ENCODE measurements around the gene CDC20. TPM values are rescaled to one million over a fixed set of nuclear protein-coding genes. Genes with fewer than 3 reads are reported as not detected.

The CDC20 gene
- total and polyA plus RNA-seq, 10 of the 15 experiments (the other 5 are each of a cell fraction or from before 2014, with no cell fraction given): 36.3 to 347 (median 150) TPM

- SMC1A ChIA-PET (ENCODE audit: uncharacterized antibody, unreplicated experiment): interaction anchor here (1.0 to 1.6 kb wide), 2 partner anchors 41 to 134 kb away, joined by 3 to 5 read pairs; no protein-coding TSS in a partner anchor
- no peak for DNase-seq (ENCODE audit: low read depth, low spot score)
- no peak for TF ChIP-seq NR2C1 (IDR thresholded peaks at IDR 0.05)
- TF ChIP-seq NRF1 (conservative IDR thresholded peaks at IDR 0.05; ENCODE audit: low read depth, low read length): no peak
- TF ChIP-seq MTA3 (IDR thresholded peaks at IDR 0.05; ENCODE audit: borderline replicate concordance, low read length): no peak
- TF ChIP-seq IRF5 (IDR thresholded peaks at IDR 0.05; ENCODE audit: borderline replicate concordance): no peak
- no peak for TF ChIP-seq NBN (IDR thresholded peaks at IDR 0.05)
- TF ChIP-seq HDAC6 (IDR thresholded peaks at IDR 0.05; ENCODE audit: unreplicated experiment): no peak
- TF ChIP-seq E2F8 (IDR thresholded peaks at IDR 0.05; ENCODE audit: low read depth, partially characterized antibody): no peak
- TF ChIP-seq RFX5 (IDR thresholded peaks at IDR 0.05; ENCODE audit: low read depth, low read length): no peak
- no peak for TF ChIP-seq CHD2 (IDR thresholded peaks at IDR 0.05; ENCODE audit: borderline replicate concordance, low read depth, low read length)
- Histone ChIP-seq H3K9me3 (replicated peaks; ENCODE audit: control insufficient read depth, insufficient read depth, low read length) (no peaks in the 10 kb centered on the region), H4K20me1 (ENCODE audit: control insufficient read depth, insufficient read depth) (no peaks in the 10 kb centered on the region), H3K27ac (ENCODE audit: control insufficient read depth, insufficient read depth) (no peak overlapping the region), H3K4me3 (no peak overlapping the region), H3K4me2 (ENCODE audit: control insufficient read depth, insufficient read depth) (no peak overlapping the region), H3K4me1 (ENCODE audit: control insufficient read depth, insufficient read depth, low read length) (peaks cover 3% of the 10 kb centered on the region; the same call in 1 of the 2 replicates), H2AFZ (ENCODE audit: control insufficient read depth, low read depth, low read length) (no peak overlapping the region), H3K9ac (ENCODE audit: control insufficient read depth, insufficient read depth, low read length) (no peak overlapping the region), H3K36me3 (ENCODE audit: control insufficient read depth in 2 of 2, insufficient read depth in 2 of 2, low read length in 1 of 2) (no peaks in the 10 kb centered on the region; a peak in 1 of 4 replicates), H3K79me2 (ENCODE audit: control insufficient read depth, insufficient read depth, low read length) (peaks cover 6% of the 10 kb centered on the region), H3K27me3 (replicated peaks in 1 of 2; ENCODE audit: control insufficient read depth in 2 of 2, insufficient read depth in 2 of 2, low read length in 1 of 2) (no peaks in the 10 kb centered on the region)
- POLR2A ChIA-PET: interaction anchor here (1.4 kb wide), 1 partner anchor 16 kb away, joined by 3 read pairs; no protein-coding TSS in a partner anchor
- in situ Hi-C loops (cut with MboI): no loop called here
- intact Hi-C loops (cut with micrococcal nuclease; ENCODE audit: unreplicated experiment): no loop called here
- CTCF ChIA-PET: interaction anchor here (1.3 kb wide), 1 partner anchor 41 kb away, joined by 4 read pairs; no protein-coding TSS in a partner anchor
- no peak for FAIRE-seq
- no peak for ATAC-seq
- BruUV-seq (replicated peaks): no TSS peak
- 86% methylated on average over 4 of the region's 4 CpGs for WGBS (ENCODE audit: insufficient coverage, insufficient replicate concordance, low lambda C conversion rate, missing lambda C conversion rate)
- RAD21 ChIA-PET (ENCODE audit: unreplicated experiment): interaction anchor here (1.6 kb wide), 1 partner anchor 135 kb away, joined by 3 read pairs; no protein-coding TSS in a partner anchor
Measured at GRCh38 chr1:43373066-43373940, 14.5 kb downstream of the CDC20 start.

Measured in GM12878 (cell line).